Adrenal gland (tissue), 5 donors: ENCODE data around the gene RUNX3.

Experiments used
- POLR2A ChIP-seq, 2 donors: fragments of 450-650 bp; IDR thresholded peaks; one replicate each; pipeline ENCODE4 v1.6.1; 2017; ENCODE audit warnings: antibody characterized with exemption in 2 of 2, mild to moderate bottlenecking in 2 of 2, moderate library complexity in 1 of 2
- TF ChIP-seq, protein P1 (sequence below), 6 experiments: fragments of 450-650 bp in 4 of 6; fragments of 200-600 bp in 2 of 6; sonication (generic) in 1 of 6; IDR thresholded peaks; 1 replicate in 5 of 6; 2 replicates in 1 of 6; pipeline versions ENCODE4 v1.5.1 to v1.8.0; 2016 to 2021; ENCODE audit warnings: antibody characterized with exemption in 6 of 6, mild to moderate bottlenecking in 2 of 6, moderate library complexity in 1 of 6
- donor health status: DM: no; HTN: no; CAD: no.

DNA sequence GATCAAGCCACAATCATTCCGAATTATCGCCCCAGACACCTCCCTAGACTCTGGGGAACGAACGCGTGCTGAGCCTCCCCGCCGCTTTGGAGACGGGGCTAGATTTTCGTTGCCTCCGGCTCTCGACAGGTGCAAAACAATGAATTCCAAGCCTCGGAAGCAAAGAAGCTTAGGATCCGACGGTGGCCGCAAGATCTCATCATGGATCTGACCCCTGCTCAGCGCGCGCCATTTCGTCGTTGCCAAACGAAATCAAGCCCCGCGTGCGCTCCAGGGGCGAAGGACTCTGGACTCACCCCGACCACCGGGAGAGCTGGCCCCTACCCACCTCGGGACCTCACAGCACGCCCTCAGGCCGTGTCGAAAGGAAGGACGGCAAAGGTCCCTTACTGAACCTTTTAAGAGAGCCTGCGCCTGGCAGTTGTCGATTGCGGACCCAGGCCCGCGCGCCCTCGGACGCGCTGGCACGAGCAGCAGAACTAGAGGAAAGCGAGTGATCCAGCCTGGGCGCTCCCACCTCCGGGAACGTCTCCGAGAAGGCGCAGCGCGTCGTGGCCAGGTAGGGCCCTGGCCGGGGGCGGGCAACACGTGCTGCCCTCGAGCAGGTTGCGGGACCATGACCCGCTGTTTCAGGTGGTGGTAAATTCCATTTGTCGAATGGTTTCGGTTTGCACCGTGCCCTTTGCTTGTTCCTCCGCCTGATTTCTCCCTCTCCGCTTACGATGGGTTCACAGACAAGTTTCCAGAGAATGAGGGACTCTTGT lies 1.6 kb upstream of the RUNX3 start:
- no peak for TF ChIP-seq POLR2A (IDR thresholded peaks at IDR 0.05)
- TF ChIP-seq, protein P1, sequence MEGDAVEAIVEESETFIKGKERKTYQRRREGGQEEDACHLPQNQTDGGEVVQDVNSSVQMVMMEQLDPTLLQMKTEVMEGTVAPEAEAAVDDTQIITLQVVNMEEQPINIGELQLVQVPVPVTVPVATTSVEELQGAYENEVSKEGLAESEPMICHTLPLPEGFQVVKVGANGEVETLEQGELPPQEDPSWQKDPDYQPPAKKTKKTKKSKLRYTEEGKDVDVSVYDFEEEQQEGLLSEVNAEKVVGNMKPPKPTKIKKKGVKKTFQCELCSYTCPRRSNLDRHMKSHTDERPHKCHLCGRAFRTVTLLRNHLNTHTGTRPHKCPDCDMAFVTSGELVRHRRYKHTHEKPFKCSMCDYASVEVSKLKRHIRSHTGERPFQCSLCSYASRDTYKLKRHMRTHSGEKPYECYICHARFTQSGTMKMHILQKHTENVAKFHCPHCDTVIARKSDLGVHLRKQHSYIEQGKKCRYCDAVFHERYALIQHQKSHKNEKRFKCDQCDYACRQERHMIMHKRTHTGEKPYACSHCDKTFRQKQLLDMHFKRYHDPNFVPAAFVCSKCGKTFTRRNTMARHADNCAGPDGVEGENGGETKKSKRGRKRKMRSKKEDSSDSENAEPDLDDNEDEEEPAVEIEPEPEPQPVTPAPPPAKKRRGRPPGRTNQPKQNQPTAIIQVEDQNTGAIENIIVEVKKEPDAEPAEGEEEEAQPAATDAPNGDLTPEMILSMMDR (IDR thresholded peaks at IDR 0.05), result no peak
